Loucy (cell line): ENCODE measurements around the gene TCERG1.

Experiments used
- CTCF ChIP-seq: fragments of 200-600 bp; sonication (generic); conservative IDR thresholded peaks from 2 replicates; pipeline ENCODE4 v1.5.1; 2014; ENCODE audit warnings: mild to moderate bottlenecking, antibody characterized with exemption, low read length
- EZH2phosphoT487 ChIP-seq: fragments of 200-600 bp; IDR thresholded peaks from 2 replicates; pipeline ENCODE4 v1.6.1; 2018; ENCODE audit warnings: antibody characterized with exemption, mild to moderate bottlenecking, moderate library complexity, borderline replicate concordance

- no peak for TF ChIP-seq EZH2phosphoT487
- TF ChIP-seq CTCF, result no peak
These were observed 92.8 kb downstream of the TCERG1 start for GRCh38 chr5:146539973-146540372.
